A549 treated with RU486 at 1 μM for 4 hours (cell line): ENCODE results near the gene NEDD8. TPM values are rescaled to one million over a fixed set of nuclear protein-coding genes. Genes with fewer than 3 reads are reported as not detected.

Source experiments
- total RNA-seq: library from RNA; stranded (reverse); fragments of 200-300 nt; extraction: Qiagen RNA extraction; gene quantifications from 5 replicates; pipeline ENCODE4 v1.2.3, GENCODE V29; 2022; ENCODE audit warnings: low read depth

Gene NEDD8
- total RNA-seq: 444 to 520 TPM (median 484 TPM) in 5 replicates

DNA sequence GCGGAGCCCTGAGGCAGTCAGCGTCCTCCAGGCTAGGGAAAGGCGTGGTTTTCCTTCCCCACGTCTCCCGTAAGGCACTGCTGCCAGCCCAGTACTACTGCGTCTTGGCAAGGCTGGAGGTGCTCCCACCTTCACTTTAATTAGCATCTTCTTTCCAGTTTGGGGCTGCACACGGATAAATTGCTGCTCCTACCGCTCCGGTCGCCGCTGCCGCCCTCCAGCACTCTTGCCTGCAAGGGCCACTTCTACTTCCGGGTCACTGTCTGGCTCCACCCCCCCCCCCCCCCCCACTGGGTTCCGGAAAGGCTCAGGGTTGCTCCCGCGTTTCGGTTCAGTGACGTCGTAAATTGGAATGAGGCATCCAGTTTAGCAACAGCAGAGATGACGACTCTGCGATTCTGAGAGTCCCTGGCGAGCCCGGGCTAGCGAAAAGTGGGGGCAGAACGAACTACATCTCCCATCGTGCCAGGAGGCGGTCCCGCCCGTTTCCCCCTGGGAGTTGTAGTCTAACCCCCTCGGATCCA is at the start of gene NEDD8:
Gene NEDD8 (minus strand): TSS at position 247 of the 524 bp plus-strand sequence. CDS start 100 bp downstream, at position 147.

GRCh38 chr14:24271134-24271833 is 39.1 kb upstream of the NEDD8 start, which contains the start of gene RABGGTA:
RABGGTA (minus strand) TSS chr14:24271597; CDS start chr14:24271115, 482 bp downstream.

DNA sequence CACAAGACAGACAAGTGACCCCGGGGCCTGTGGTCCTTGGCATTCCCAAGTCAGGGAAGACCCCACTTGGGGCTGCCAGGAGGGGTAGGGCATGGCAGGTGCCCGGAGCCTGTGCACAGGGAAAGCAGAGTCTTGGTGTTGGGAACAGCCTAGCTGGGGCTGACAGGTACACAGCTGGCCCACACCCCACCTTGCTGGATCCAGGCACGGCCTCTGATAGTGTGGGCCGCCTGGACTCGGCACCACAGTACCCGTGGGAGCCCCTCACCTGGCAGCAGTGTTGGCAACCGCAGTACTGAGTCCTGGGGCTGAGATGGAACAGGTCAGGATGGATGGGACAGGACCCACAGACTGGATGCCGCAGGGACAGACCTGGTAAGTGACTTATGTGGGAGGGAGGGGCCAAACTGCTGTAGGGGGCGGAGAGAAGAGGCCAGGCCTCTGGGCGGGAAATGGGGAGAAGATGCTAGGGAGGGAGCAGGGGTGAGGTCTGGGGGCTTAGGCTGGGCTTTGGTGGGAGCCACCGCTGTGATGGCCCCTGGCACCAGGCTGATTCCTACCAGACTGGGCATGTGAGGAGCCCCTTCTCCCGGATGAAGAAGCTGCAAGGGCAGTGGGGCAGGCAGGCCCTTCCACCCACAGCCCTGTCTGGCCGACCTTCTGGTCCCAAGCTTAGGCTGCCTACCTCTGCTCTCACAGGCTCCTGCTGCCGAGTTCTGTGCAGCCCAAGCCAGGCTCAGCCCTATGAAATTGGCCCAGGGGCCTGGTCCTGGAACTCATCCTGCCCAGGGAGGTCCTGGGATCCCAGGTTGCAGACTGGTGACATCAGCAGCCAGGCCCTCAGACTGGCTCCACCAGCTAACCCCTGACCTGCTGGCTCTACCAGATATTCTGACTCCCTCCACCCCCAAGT is 30.9 kb upstream of the NEDD8 start, which contains the start of gene TGM1:
Gene TGM1 (minus strand): TSS at position 357 of the 913 bp plus-strand sequence. CDS start 825 bp downstream, outside the sequence.

GRCh38 chr14:24232645-24233537 is 724 bp upstream of the NEDD8 start, which contains the start of gene GMPR2:
GMPR2 (plus strand) TSS chr14:24232929; CDS start chr14:24233254, 325 bp downstream.

DNA sequence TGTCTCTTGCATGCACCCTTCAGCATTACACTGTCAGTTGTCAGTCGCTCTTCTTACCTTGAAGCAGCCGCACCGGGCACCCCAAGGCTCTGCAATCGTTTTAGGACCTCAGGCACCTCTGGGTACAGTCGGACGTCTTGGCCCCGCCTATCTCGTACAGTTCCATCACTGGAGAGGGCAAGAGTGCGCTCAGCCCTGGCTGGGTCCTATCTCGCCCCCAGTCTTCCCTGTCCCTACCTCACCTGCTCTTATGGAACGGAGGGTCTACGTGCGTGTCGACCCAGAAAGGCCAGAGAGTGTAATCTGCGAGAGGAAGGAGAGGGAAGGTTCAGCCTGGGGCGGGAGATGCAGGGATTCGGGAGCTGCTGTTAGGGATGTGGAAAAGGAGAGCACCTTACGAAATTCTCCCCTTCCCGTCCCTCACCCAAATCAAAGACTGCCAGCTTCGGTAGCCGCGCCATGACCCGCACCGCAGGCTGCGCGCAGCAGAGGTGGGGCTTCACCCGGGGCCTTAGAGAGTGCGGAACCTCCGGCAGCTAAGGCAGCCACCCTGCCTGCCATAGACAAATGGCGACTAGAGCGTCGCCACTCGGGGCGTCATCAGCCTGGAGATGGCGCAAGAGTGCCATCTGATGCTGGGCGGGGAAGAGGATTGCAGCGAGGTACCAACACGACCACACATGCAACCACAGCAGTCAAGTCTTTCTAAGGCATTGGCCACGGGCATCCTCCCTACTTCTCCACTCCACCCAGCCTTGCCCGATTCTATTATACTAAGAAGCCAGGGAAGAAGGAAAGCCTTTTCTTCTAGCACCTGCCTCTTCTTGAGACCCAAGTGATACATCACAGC is 16.4 kb downstream of the NEDD8 start, which contains the start of gene MDP1:
Gene MDP1 (minus strand): TSS at position 572 of the 850 bp plus-strand sequence. CDS start 111 bp downstream, at position 461.

GRCh38 chr14:24212924-24213865 is 19.0 kb downstream of the NEDD8 start, which contains the start of gene CHMP4A:
CHMP4A (minus strand) TSS chr14:24213488; CDS start chr14:24213439, 49 bp downstream.

DNA sequence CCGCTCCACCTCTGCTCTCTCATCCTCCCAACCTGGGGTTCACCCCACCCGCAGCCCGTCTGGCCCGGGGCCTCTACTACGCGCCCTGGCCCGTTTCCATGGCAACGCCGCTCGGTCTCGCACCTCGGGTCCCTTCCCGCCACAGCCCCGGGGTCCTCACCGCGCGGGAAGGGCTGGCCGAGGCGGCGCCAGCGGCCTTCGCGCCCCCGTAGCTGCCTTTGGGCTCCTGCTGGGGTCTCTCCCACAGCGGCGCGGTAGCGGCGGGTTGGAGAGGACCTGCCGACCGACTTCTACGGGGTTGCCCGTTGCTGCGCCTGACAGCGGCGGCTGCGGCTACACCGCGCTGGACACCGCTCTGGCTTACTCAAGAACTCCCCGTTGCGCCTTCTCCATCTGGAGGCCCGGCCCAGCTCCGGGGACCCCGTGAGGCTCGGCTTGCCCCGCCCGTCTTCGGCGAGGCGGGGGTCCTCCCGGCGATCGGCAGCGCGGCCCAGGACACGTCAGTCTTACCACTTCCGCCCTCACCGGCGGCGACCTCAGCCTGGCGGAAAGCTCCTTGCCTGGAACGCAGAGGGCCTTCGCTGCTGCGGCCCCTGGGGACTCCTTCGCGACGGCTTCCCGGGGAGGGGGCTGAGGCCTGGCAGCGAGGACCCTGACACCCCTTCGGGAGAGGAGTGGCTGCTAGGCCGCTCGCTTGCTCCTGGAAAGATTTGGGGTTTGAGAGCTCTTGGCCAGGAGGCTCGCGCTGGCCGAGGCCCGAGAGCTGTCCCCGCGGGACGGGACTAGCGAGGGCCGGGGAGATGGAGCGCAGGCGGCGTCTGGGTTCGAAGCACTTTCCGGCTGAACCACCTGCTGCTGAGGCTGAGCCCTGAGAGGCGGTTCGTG is 36.7 kb downstream of the NEDD8 start, which contains the start of gene TM9SF1:
Gene TM9SF1 (minus strand): TSS at position 256 of the 885 bp plus-strand sequence. CDS start 422 bp downstream, outside the sequence.

DNA sequence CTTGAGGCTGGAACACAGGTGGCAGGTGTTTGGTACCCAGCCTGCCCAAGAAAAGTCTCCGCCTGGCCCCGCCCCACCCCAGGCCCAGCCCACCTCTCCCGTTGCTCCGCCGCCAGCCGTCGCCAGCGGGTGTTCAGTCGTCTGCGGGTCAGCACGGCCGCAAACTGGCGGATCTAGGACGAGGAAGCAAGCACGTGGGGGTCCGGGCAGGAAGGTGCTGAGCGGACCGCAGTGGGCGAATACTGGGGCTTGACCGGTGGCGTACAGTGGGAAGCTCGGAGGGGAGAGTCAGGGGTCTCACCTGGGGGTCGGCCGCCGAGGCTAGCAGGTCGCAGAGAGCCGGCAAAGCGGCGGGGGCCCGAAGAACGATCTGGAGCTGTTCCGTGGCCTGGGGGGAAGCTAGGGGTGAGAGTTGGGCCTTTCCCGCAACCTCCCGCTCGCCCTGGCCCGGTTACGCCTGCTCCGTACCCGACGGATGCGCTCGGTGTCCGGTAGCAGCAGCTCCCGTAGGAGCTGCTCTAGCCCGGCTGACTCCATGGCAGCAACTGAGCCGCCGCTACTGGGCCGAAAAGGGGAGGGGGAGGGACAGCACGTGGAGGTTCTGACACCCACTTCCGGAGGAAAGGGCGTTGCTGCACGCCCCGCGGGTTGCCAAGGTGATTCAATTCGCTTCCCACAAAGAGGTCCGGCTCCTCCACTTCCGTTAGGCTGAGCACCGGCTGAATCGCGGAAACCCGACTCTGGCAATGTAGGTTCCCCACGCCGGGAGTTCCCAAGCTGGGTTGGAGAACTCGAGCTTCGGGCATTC is 43.7 kb downstream of the NEDD8 start, which contains the start of gene IPO4:
Gene IPO4 (minus strand): TSS at position 566 of the 808 bp plus-strand sequence. CDS start 29 bp downstream, at position 537.

GRCh38 chr14:24171422-24172260 is 60.5 kb downstream of the NEDD8 start, which contains the start of gene REC8:
REC8 (plus strand) TSS chr14:24172080; CDS start chr14:24172553, 473 bp downstream.

Other genes starting within 250 kb of the NEDD8 start
- 22.1 to 37.0 TPM (median 30.3 TPM) in 5 replicates for gene DHRS4L2, start 243.4 kb downstream of the NEDD8 start, total RNA-seq
- 0.34 to 0.95 TPM (median 0.49 TPM) in 5 replicates for gene CARMIL3, start 180.4 kb downstream of the NEDD8 start, total RNA-seq
- gene CPNE6, start 160.8 kb downstream of the NEDD8 start, total RNA-seq: not detected in 5 replicates
- 16.5 to 22.6 TPM (median 20.9 TPM) in 5 replicates for gene PCK2, start 138.1 kb downstream of the NEDD8 start, total RNA-seq
- 19.5 to 23.6 TPM (median 20.5 TPM) in 5 replicates for gene DCAF11, start 117.6 kb downstream of the NEDD8 start, total RNA-seq
- gene NRL, start 117.4 kb downstream of the NEDD8 start, total RNA-seq: 0.72 to 1.2 TPM (median 0.80 TPM) in 5 replicates
- gene FITM1, start 101.7 kb downstream of the NEDD8 start, total RNA-seq: 0.17 to 0.31 TPM in 2 of 5 replicates, not detected in the others
- gene PSME1, start 96.2 kb downstream of the NEDD8 start, total RNA-seq: 166 to 196 TPM (median 176 TPM) in 5 replicates
- 45.0 to 65.7 TPM (median 61.1 TPM) in 5 replicates for gene EMC9, start 90.8 kb downstream of the NEDD8 start, total RNA-seq
- gene PSME2, start 85.8 kb downstream of the NEDD8 start, total RNA-seq: 163 to 221 TPM (median 173 TPM) in 5 replicates
- 18.9 to 37.4 TPM (median 28.0 TPM) in 5 replicates for gene RNF31, start 84.9 kb downstream of the NEDD8 start, total RNA-seq
- gene IRF9, start 71.1 kb downstream of the NEDD8 start, total RNA-seq: 14.5 to 20.9 TPM (median 16.8 TPM) in 5 replicates
- gene REC8, start 60.3 kb downstream of the NEDD8 start, total RNA-seq: 4.0 to 5.5 TPM (median 5.1 TPM) in 5 replicates
- 79.3 to 90.2 TPM (median 86.3 TPM) in 5 replicates for gene IPO4, start 43.6 kb downstream of the NEDD8 start, total RNA-seq
- 63.2 to 70.0 TPM (median 67.6 TPM) in 5 replicates for gene TM9SF1, start 36.9 kb downstream of the NEDD8 start, total RNA-seq
- gene TSSK4, start 26.7 kb downstream of the NEDD8 start, total RNA-seq: not detected in 5 replicates
- 71.9 to 101 TPM (median 93.0 TPM) in 5 replicates for gene CHMP4A, start 18.9 kb downstream of the NEDD8 start, total RNA-seq
- 27.3 to 34.4 TPM (median 29.4 TPM) in 5 replicates for gene MDP1, start 16.3 kb downstream of the NEDD8 start, total RNA-seq
- gene GMPR2, start 562 bp upstream of the NEDD8 start, total RNA-seq: 54.3 to 66.4 TPM (median 58.1 TPM) in 5 replicates
- 34.2 to 38.2 TPM (median 36.6 TPM) in 5 replicates for gene TINF2, start 10.3 kb upstream of the NEDD8 start, total RNA-seq
- gene TGM1, start 30.8 kb upstream of the NEDD8 start, total RNA-seq: 0.53 to 1.1 TPM (median 1.0 TPM) in 5 replicates
- gene RABGGTA, start 39.2 kb upstream of the NEDD8 start, total RNA-seq: 15.2 to 18.4 TPM (median 16.6 TPM) in 5 replicates
- 10.3 to 14.0 TPM (median 13.1 TPM) in 5 replicates for gene DHRS1, start 67.4 kb upstream of the NEDD8 start, total RNA-seq
- 13.7 to 17.0 TPM (median 16.6 TPM) in 5 replicates for gene NOP9, start 67.5 kb upstream of the NEDD8 start, total RNA-seq
- 0.15 to 1.00 TPM (median 0.20 TPM) in 5 replicates for gene CIDEB, start 75.6 kb upstream of the NEDD8 start, total RNA-seq
- gene LTB4R2, start 77.8 kb upstream of the NEDD8 start, total RNA-seq: 2.5 to 5.7 TPM (median 4.3 TPM) in 5 replicates
- gene LTB4R, start 79.1 kb upstream of the NEDD8 start, total RNA-seq: 3.7 to 6.6 TPM (median 6.4 TPM) in 5 replicates
- gene ADCY4, start 102.7 kb upstream of the NEDD8 start, total RNA-seq: not detected in 5 replicates
- gene RIPK3, start 107.6 kb upstream of the NEDD8 start, total RNA-seq: not detected in 5 replicates
- 0.29 to 0.67 TPM (median 0.47 TPM) in 4 of 5 replicates, not detected in the other for gene NFATC4, start 135.8 kb upstream of the NEDD8 start, total RNA-seq
- 0.16 to 0.78 TPM (median 0.18 TPM) in 5 replicates for gene NYNRIN, start 166.6 kb upstream of the NEDD8 start, total RNA-seq
- 1.0 to 1.6 TPM (median 1.3 TPM) in 5 replicates for gene CBLN3, start 197.3 kb upstream of the NEDD8 start, total RNA-seq
- 19.3 to 28.8 TPM (median 26.1 TPM) in 5 replicates for gene KHNYN, start 197.6 kb upstream of the NEDD8 start, total RNA-seq
- gene SDR39U1, start 210.4 kb upstream of the NEDD8 start, total RNA-seq: 42.7 to 56.3 TPM (median 47.4 TPM) in 5 replicates